ENCODE data around the gene MLX.

DNA sequence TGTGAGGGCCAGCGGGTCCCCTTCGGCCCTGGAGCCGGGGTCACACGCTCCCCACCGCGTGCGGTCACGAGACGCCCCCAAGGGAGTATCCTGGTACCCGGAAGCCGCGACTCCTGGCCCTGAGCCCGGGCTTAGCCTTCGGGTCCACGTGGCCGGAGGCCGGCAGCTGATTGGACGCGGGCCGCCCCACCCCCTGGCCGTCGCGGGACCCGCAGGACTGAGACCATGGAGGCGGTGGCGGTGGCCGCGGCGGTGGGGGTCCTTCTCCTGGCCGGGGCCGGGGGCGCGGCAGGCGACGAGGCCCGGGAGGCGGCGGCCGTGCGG, 30.9 kb upstream of the MLX start, which contains the start of gene NAGLU:
- TF ChIP-seq, protein P1, sequence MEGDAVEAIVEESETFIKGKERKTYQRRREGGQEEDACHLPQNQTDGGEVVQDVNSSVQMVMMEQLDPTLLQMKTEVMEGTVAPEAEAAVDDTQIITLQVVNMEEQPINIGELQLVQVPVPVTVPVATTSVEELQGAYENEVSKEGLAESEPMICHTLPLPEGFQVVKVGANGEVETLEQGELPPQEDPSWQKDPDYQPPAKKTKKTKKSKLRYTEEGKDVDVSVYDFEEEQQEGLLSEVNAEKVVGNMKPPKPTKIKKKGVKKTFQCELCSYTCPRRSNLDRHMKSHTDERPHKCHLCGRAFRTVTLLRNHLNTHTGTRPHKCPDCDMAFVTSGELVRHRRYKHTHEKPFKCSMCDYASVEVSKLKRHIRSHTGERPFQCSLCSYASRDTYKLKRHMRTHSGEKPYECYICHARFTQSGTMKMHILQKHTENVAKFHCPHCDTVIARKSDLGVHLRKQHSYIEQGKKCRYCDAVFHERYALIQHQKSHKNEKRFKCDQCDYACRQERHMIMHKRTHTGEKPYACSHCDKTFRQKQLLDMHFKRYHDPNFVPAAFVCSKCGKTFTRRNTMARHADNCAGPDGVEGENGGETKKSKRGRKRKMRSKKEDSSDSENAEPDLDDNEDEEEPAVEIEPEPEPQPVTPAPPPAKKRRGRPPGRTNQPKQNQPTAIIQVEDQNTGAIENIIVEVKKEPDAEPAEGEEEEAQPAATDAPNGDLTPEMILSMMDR (IDR thresholded peaks at IDR 0.05): no peak
- TF ChIP-seq POLR2A (IDR thresholded peaks at IDR 0.05): peak; percentile 58 to 66
